Activated T-helper 9 cell treated with anti-CD3 and anti-CD28 coated beads, Interleukin-2, amount 50 U/mL, for 16 hours (primary cell): ENCODE measurements around the gene SELENOP.
"Not testable (repeated sequence)": the region's sequence is repeated elsewhere in the genome, so short reads cannot be mapped to it uniquely, and the experiment has no call there.

Experiments used
- DNase-seq: peaks from one replicate; pipeline ENCODE4 v3.0.0-alpha.2; 2020; ENCODE audit warnings: low read depth

The SELENOP gene

DNA sequence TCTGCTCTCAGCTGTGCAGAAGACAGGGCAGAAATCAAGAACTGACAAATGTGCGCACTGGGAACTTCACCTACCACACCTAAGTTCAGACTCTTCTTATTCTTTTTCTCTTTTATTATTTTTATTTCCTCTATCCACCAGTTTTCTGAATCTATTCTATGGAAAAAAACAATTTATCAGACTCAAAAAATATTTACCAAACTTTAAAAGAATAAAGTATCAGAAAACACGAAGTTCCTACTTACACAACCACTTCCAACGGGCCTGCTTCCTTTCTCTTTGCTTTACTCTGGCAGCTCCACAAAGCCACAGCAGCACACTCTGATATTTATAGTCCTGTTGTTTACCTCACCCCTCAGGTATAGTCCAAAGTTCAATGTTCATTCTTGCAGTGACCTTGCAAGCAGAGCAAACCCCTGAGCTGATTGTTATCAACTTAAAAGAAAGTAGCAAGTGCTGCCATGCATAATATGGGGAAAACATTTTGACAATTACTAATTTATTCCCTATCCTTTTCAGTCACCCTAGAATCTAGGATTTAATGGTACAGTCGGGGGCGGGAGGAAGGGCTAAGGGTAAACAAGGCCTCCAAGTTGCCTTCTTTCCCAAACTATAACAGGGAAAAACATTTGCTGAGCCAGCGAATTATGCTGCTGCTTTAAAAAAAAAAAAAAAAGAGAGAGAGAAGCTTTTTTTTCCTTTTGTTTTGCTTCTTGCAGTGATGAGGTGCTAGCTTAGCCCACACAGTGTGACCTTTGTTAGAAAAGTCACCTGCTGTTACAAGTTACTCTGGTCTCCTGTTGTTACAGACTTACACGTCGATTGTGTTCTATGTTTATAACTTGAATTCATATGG lies at the start of gene SELENOP:
Gene SELENOP (minus strand): TSS at position 302 of the 856 bp plus-strand sequence. CDS start 3,539 bp downstream, outside the sequence.
- DNase-seq, result no peak

DNA sequence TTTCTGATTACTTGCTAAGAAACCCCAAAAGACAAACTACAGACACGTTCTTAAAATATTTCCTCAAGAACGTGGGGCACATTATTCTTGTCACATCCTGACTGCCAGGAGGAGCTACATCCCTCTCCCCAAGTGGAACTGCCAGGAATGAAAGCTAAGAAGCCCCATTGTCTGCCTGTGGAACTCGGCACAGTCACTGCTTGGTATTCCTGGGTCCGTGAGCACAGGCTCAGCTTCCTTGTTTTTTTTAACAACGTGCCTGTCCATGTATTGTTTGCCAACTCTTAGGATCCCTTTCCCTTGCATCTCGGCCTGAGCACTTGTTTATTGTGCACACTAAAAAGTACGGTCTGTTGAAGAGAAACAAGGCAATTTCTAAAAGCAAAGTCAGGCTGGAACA lies 47.0 kb upstream of the SELENOP start:
- DNase-seq, result no peak

- no peak for DNase-seq
Measured at GRCh38 chr5:42858031-42858643, 46.4 kb upstream of the SELENOP start.

DNA sequence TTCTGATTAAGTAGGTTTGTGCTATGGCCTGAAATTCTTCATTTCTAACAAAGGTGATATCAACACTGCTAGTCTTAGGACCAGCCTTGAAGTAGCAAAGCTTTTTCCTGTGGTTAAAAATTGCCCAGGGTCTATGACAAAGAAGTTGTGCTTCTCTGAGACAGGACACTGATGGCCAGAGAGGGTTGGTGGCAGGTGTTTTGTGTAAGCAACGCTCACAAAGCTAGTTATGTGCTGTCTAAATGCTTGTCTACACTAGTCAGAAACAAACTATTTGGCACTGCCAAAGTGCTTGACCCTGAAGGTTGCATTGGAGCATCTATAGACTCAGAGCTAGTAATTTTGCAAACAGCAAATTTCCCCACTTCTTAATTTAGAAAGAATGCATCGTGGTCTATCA lies 44.1 kb upstream of the SELENOP start:
- DNase-seq, result no peak

DNA sequence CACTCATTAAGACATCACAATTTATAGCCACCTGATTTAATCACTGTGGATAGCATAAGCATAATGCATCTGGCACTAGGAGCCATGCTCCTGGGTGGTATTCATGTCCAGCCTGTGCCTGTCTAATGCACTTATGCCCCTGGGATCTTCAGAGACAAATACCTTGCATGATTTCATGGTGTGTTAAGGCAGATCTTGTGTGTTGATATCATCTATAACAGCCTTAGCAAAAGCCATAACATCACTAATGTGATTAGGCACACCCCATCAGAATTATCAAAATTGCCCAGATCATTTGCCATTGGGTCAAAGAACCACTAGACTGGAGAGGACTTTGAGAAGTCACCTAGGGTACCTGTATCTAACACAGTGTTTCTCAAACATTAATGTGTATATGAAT lies 43.7 kb upstream of the SELENOP start:
- no peak for DNase-seq

DNA sequence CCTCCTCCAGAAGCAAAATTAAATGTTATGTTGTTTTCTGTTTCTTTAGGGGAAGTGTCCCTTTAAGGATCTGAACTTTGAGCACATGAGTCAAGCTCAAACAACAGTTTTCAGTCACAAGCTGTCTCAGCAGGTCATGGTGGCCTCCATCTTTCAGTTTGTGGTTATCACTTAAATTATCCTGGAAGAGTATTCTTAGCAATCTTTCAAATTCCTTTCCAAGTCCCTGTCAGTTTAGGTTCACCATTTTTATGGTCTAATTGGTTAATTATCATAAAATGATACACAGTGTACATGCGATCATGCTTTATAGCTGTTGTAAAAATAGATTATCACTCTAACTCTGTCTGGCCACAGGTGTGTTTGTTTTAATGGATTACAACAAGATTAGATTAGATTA lies 43.1 kb upstream of the SELENOP start:
- no peak for DNase-seq

DNA sequence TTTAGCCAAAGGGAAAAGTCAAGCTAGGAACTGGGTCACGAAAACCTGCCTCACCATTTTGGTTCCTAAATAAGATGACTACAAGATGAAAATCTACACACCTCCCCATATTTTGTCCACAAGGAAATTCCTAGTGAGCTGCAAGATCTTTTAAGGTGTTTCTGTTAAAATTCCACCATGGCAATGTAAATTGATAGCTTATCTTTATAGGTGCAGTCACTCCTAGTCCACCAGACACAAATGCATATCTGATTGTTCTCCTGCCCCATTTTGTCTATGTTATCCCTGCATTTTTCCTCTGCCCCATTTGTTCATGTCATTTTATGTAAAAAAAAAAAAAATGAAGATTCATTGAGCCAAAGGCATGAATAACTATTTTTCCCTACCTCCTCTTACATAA lies 41.1 kb upstream of the SELENOP start:
- no peak for DNase-seq

GRCh38 chr5:42851481-42851880 lies 39.8 kb upstream of the SELENOP start:
- DNase-seq, result no peak

DNA sequence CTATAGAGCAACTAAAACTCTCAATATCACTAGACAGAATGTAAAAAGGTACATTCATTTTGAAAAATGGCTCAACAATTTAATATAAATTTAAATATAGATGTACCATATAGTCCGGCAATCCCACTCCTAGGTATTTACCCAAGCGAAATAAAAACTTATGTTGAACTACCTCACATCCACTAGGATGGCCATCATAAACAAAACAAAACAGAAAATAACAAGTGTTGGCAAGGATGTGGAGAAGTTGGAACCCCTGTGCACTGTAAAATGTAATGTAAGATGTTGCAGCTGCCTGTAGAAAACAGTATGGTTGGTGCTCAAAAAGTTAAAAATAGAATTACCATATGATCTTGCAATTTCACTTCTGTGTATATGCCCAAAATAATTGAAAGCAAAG lies 36.9 kb upstream of the SELENOP start:
- DNase-seq, result no peak

- not testable (repeated sequence) for DNase-seq
Measured at GRCh38 chr5:42844408-42844807, 32.7 kb upstream of the SELENOP start.

DNA sequence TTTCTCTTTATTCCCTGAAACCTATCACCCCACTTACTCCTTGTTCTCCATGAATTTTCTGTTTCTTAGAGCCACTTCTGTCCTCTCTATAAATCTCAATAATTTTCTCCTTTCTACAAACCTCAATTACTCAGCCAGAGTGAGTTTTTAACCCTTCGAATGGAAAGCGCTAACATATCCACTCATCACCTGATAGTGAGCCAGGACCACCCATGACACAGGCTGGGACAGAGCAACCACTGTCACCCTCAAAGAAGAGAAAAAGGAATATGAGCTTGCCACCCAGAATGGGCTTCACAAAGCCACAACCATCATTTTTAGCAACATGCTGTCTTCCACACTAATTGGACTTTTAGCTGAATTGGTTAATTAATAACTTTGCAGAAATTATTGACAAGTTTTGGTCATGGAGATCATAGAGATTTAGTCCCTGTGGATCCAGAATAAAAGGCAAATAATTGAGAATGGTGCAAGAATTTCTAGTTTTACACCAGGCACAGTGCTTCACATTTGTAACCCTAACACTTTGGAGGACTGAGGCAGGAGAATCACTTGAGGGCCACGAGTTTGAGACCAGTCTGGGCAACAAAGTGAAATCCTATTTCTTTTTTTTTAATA lies 32.1 kb upstream of the SELENOP start:
- no peak for DNase-seq

GRCh38 chr5:42842921-42843641 lies 31.4 kb upstream of the SELENOP start:
- DNase-seq, result no peak

GRCh38 chr5:42840842-42841567 lies 29.3 kb upstream of the SELENOP start:
- DNase-seq, result no peak

DNA sequence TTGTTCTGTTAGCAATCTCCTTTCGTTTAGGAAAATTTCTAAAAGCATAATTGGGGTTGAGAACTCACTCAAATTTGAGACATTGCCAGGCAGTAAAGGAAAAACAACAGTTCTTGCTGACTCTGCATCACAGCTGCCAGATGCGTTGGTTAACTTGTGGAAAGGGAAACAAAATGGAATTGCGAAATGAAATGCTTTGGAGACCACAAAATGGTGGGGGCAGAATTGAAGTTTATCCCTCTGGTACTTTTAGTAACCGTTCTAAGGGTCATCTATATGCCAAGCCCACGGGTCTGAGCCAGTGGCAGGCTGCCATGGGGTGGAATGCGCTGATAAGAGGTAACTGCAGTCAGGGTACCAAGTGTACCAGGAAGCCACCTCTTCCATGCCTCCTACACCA lies 28.6 kb upstream of the SELENOP start:
- no peak for DNase-seq

DNA sequence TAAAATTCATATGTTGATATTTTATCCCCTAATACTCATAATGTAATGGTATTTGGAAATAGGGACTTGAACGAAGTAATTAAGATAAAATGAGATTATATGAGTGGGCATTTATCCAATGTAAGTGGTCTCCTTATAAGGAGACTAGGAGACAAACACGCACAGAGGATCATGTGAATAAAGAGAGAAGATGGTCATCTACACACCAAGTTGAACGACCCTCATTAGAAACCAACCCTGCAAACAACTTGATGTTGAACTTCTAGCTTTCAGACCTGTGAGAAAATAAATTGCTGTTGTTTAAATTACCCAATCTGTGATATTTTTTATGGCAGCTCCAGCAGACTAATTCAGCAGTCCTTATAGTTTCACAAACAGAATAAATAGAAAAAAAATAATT lies 27.5 kb upstream of the SELENOP start:
- no peak for DNase-seq

DNA sequence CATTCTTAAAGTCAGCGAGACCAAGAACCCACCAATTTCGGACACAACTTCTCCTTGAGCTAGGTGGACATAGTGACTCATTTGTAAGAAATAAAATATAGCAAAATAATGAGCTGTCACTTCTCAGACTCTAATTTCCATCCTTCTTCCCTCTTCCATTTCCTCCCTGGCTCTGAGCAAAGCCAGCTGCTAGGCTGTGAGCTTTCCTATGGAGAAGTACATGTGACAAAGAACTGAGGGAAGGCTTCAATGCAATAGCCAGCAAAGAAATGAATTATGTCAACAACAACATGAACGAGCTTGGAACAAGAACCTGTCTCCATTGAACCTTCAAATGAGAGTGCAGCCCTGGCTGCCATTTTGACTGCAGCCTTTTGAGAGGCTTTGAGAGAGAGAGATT lies 25.9 kb upstream of the SELENOP start:
- no peak for DNase-seq

GRCh38 chr5:42836070-42836769 lies 24.5 kb upstream of the SELENOP start:
- DNase-seq, result no peak

- no peak for DNase-seq
Measured at GRCh38 chr5:42832060-42832459, 20.4 kb upstream of the SELENOP start.

DNA sequence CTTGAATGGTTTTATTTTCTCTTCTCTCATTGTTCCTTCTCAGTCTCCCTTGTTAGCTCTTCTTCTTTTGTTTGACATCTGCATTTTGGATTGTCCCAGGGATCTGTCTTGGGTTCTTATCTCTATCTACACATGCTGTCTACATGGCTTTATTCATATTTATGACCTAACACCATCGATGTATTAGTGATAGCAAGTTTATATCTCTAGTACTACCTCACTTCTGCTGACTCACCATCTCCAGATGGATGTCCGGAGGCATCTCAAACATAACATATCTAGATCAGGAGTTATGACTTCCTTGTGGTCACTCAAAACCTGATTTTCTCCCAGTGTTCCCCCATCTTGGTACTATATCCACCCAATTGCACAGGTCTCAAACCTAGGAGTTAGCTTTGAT lies 19.2 kb upstream of the SELENOP start:
- no peak for DNase-seq

- no peak for DNase-seq
Measured at GRCh38 chr5:42828671-42829070, 17.0 kb upstream of the SELENOP start.
